ENCODE measurements around the gene IGF2BP2.

The IGF2BP2 gene

GRCh38 chr3:185649414-185649813, 175.4 kb downstream of the IGF2BP2 start:
- TF ChIP-seq CTCF (IDR thresholded peaks at IDR 0.05), result no peak
- H3K36me3 ChIP-seq, result no peaks in the 10 kb centered on the region

DNA sequence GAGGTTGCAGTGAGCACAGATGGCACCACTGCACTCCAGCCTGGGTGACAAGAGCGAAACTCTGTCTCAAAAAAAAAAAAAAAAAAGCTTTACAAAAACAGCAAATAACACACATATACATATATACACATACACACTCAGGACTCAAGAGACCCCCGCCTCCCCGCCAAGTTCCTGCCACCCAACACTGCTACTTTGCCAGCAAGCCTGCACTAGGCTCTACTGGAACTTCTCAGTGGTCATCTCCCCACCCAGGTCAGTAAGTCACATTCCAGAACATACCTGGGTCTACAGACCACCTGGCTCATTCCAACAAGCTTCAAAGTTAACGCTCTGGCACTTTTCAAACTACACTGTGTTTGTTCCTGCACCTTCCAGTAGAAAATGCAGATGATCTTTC, 176.4 kb downstream of the IGF2BP2 start:
- Histone ChIP-seq H3K36me3 (no peaks in the 10 kb centered on the region), H3K27ac (no peak overlapping the region), H3K4me1 (ENCODE audit: control insufficient read depth in 1 of 2, insufficient read depth in 1 of 2, low read depth in 1 of 2, low read length in 1 of 2) (peaks cover 4 to 6% of the 10 kb centered on the region in 2 experiments), H3K27me3 (no peaks in the 10 kb centered on the region), H3K4me3 (ENCODE audit: low read depth in 1 of 2, low read length in 1 of 2) (no peak overlapping the region), H3K9me3 (no peaks in the 10 kb centered on the region)
- TF ChIP-seq CTCF (IDR thresholded peaks at IDR 0.05), result no peak

More at GRCh38 chr3:185649414-185649813, 175.4 kb downstream of the IGF2BP2 start:
- Histone ChIP-seq H3K9me3 (no peaks in the 10 kb centered on the region), H3K27ac (no peak overlapping the region), H3K4me1 (ENCODE audit: control insufficient read depth in 1 of 2, insufficient read depth in 1 of 2, low read depth in 1 of 2, low read length in 1 of 2) (peaks cover 4 to 6% of the 10 kb centered on the region in 2 experiments), H3K4me3 (ENCODE audit: low read depth in 1 of 2, low read length in 1 of 2) (no peak overlapping the region), H3K27me3 (no peaks in the 10 kb centered on the region)

- no peaks in the 10 kb centered on the region for H3K36me3 ChIP-seq
- H3K4me1 ChIP-seq (ENCODE audit: control insufficient read depth in 1 of 2, insufficient read depth in 1 of 2, low read depth in 1 of 2, low read length in 1 of 2), result peaks cover 4 to 6% of the 10 kb centered on the region in 2 experiments
- no peak for TF ChIP-seq CTCF (IDR thresholded peaks at IDR 0.05)
Observed at GRCh38 chr3:185647880-185648210, 177.0 kb downstream of the IGF2BP2 start.

GRCh38 chr3:185647134-185647879, 177.5 kb downstream of the IGF2BP2 start:
- H3K4me1 ChIP-seq (ENCODE audit: control insufficient read depth in 1 of 2, insufficient read depth in 1 of 2, low read depth in 1 of 2, low read length in 1 of 2), result peaks cover 4 to 6% of the 10 kb centered on the region in 2 experiments
- no peaks in the 10 kb centered on the region for H3K9me3 ChIP-seq
- no peaks in the 10 kb centered on the region for H3K27me3 ChIP-seq
- H3K36me3 ChIP-seq, result no peaks in the 10 kb centered on the region
- H3K27ac ChIP-seq, result no peak overlapping the region
- no peak overlapping the region for H3K4me3 ChIP-seq (ENCODE audit: low read depth in 1 of 2, low read length in 1 of 2)
- TF ChIP-seq CTCF (IDR thresholded peaks at IDR 0.05), result no peak

More at GRCh38 chr3:185647880-185648210, 177.0 kb downstream of the IGF2BP2 start:
- H3K27me3 ChIP-seq, result no peaks in the 10 kb centered on the region
- H3K4me3 ChIP-seq (ENCODE audit: low read depth in 1 of 2, low read length in 1 of 2), result no peak overlapping the region
- H3K9me3 ChIP-seq, result no peaks in the 10 kb centered on the region
- no peak overlapping the region for H3K27ac ChIP-seq

GRCh38 chr3:185646382-185647133, 178.3 kb downstream of the IGF2BP2 start:
- H3K4me1 ChIP-seq (ENCODE audit: control insufficient read depth in 1 of 2, insufficient read depth in 1 of 2, low read depth in 1 of 2, low read length in 1 of 2), result peaks cover 4 to 6% of the 10 kb centered on the region in 2 experiments
- no peaks in the 10 kb centered on the region for H3K9me3 ChIP-seq
- no peaks in the 10 kb centered on the region for H3K36me3 ChIP-seq
- no peak overlapping the region for H3K4me3 ChIP-seq (ENCODE audit: low read depth in 1 of 2, low read length in 1 of 2)
- no peaks in the 10 kb centered on the region for H3K27me3 ChIP-seq
- no peak for TF ChIP-seq CTCF (IDR thresholded peaks at IDR 0.05)
- H3K27ac ChIP-seq, result no peak overlapping the region

All from neutrophil (primary cell).